A549 (cell line): Measurements from ENCODE around the gene ETNPPL. TPM values are rescaled to one million over a fixed set of nuclear protein-coding genes. Genes with fewer than 3 reads are reported as not detected.

Experiments used
- ATAC-seq, 2 experiments: fragments of 200-7000 bp in 1 of 2; fragments of >200 bp in 1 of 2; cut with Nextera tagmentation in 1 of 2; cut with Tn5 transposase in 1 of 2; 3 replicates each; pipeline versions ENCODE4 v1.8.0 to v1.9.1; 2018 to 2020; ENCODE audit warnings: mild to moderate bottlenecking in 1 of 2, moderate library complexity in 1 of 2
- CTCF ChIA-PET: fragments of 300-600 bp; sonication (Branson Sonifier 250); formaldehyde crosslinking; extraction: SDS; loops from one replicate; lab custom pipeline; 2021; ENCODE audit warnings: antibody characterized with exemption, inconsistent platforms; lab: Yijun Ruan, JAX
- POLR2A ChIA-PET: fragments of 350-600 bp; formaldehyde crosslinking; extraction: SDS; loops from one replicate; lab custom pipeline; 2021; ENCODE audit warnings: antibody characterized with exemption, inconsistent platforms; lab: Yijun Ruan, JAX
- DNase-seq, 2 experiments: peaks; one replicate each; pipeline versions ENCODE4 v3.0.0 to v3.0.0-alpha.2; 2011 to 2016; ENCODE audit warnings: low read depth in 1 of 2, low spot score in 1 of 2
- FAIRE-seq: peaks from 2 replicates; lab custom pipeline; 2011; peaks lifted over from hg19 to GRCh38; lab: Jason Lieb, UNC
- H3K27ac ChIP-seq, 2 experiments: fragments of >200 bp; sonication (Bioruptor Twin); formaldehyde crosslinking; 3 replicates each; pipeline ENCODE4 v1.5.1; 2016 to 2017
- H3K4me1 ChIP-seq: fragments of >200 bp; sonication (Bioruptor Twin); formaldehyde crosslinking; 3 replicates; pipeline ENCODE4 v1.6.1; 2016
- H3K4me2 ChIP-seq: fragments of >200 bp; sonication (Bioruptor Twin); formaldehyde crosslinking; 3 replicates; pipeline ENCODE4 v1.6.1; 2016
- H3K4me3 ChIP-seq: fragments of >200 bp; sonication (Bioruptor Twin); formaldehyde crosslinking; 3 replicates; pipeline ENCODE4 v1.5.1; 2016
- H3K9me3 ChIP-seq: fragments of >200 bp; sonication (Bioruptor Twin); formaldehyde crosslinking; 3 replicates; pipeline ENCODE4 v1.6.1; 2016
- BHLHE40 ChIP-seq: IDR thresholded peaks from 2 replicates; pipeline ENCODE4 v1.6.1; 2012; ENCODE audit warnings: low read depth, low read length, inconsistent platforms
- EHF ChIP-seq: fragments of 250-450 bp; sonication (Bioruptor Pico); IDR thresholded peaks from 2 replicates; pipeline ENCODE4 v1.5.0; 2020; ENCODE audit warnings: mild to moderate bottlenecking
- ESRRA ChIP-seq: fragments of 150-350 bp; IDR thresholded peaks from 2 replicates; pipeline ENCODE4 v1.6.1; 2014; ENCODE audit warnings: mild to moderate bottlenecking, low read length, borderline replicate concordance
- KDM1A ChIP-seq: fragments of 200-600 bp; sonication (generic); IDR thresholded peaks from 2 replicates; pipeline ENCODE4 v1.6.1; 2016; ENCODE audit warnings: low read depth, mild to moderate bottlenecking
- NPAS2 ChIP-seq: fragments of 250-450 bp; sonication (Bioruptor Pico); IDR thresholded peaks from 2 replicates; pipeline ENCODE4 v1.8.0; 2022; ENCODE audit warnings: mild to moderate bottlenecking, moderate library complexity, borderline replicate concordance
- WGBS: methylation state at CpG from one replicate; pipeline ENCODE4 v1.1.6; 2017; ENCODE audit errors: missing lambda C conversion rate; 5-methylcytosine and 5-hydroxymethylcytosine counted together
- polyA plus RNA-seq, 4 experiments: library from polyadenylated mRNA; depleted of rRNA in 3 of 4; stranded (reverse); fragments of >200 nt; fragmentation: RNase III in 1 of 4; extraction: RNeasy Plus Mini Kit Qiagen cat#74134 plus additional on column Dnase treatment in 1 of 4; gene quantifications; 2 replicates in 3 of 4; 3 replicates in 1 of 4; pipeline ENCODE4 v1.2.3, GENCODE V29; 2011 to 2017
- TF ChIP-seq, protein P1 (sequence below): fragments of 150-350 bp; IDR thresholded peaks from 2 replicates; pipeline ENCODE4 v1.6.1; 2014; ENCODE audit warnings: low read depth, mild to moderate bottlenecking, low read length
- TF ChIP-seq, protein P2 (sequence below): IDR thresholded peaks from 2 replicates; pipeline ENCODE4 v1.6.1; 2012
- TF ChIP-seq, protein P3 (sequence below): fragments of >200 bp; sonication (Bioruptor Twin); formaldehyde crosslinking; IDR thresholded peaks from 3 replicates; pipeline ENCODE4 v1.5.1; 2016

Gene ETNPPL
- polyA plus RNA-seq, 2 of the 4 experiments (the other 2 are of a cell fraction) = not detected

DNA sequence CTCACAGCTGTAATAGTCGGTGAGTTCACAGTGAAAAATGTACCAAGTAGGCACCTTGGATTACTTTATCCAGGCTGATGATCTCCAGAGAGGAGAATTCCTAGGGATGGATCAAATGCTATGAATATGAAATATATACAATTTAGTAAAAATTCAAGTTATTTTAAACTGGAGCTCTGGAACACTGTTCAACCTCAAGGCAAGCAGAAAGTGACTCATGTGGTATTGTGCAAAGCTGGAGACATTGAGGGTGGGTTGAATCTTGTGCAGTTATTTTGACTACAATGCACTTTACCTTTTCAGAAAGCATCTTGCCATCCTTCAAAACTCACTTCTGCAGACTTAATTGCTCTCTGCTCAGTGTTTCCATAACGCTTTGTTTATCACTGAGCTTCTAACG is 69.0 kb downstream of the ETNPPL start (continued):
- TF ChIP-seq BHLHE40 (no peak), NPAS2 (CRISPR knock-in tag) (no peak)

DNA sequence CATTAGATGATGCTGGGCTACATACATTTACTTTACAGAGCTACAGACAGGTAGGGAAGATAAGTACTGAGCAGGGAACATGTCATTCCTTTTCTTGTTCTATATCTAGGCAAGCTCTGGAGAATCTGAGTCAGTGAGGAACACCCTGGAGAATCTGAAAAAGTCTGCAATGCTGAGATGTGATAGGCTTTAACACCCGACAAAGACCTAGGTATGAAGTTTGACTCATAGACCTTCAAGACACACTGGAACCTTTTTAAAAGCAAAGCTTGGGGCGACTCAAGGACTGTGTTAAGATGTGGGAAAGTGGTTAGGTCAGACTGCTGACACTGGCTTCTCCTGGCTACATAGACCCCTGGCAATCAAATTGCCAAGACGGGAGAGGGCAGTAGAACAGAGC is 69.6 kb downstream of the ETNPPL start:
- H3K4me3 ChIP-seq = no peak overlapping the region
- no peaks in the 10 kb centered on the region for H3K9me3 ChIP-seq
- CTCF ChIA-PET = no interaction called here
- no peaks in the 10 kb centered on the region for H3K4me1 ChIP-seq
- DNase-seq (no peak), FAIRE-seq (no peak), ATAC-seq (no peak)
- POLR2A ChIA-PET = no interaction called here
- 23% methylated on average over 3 of the region's 3 CpGs for WGBS
- no peak overlapping the region for H3K4me2 ChIP-seq
- no peak for TF ChIP-seq ESRRA
- TF ChIP-seq, protein P1, sequence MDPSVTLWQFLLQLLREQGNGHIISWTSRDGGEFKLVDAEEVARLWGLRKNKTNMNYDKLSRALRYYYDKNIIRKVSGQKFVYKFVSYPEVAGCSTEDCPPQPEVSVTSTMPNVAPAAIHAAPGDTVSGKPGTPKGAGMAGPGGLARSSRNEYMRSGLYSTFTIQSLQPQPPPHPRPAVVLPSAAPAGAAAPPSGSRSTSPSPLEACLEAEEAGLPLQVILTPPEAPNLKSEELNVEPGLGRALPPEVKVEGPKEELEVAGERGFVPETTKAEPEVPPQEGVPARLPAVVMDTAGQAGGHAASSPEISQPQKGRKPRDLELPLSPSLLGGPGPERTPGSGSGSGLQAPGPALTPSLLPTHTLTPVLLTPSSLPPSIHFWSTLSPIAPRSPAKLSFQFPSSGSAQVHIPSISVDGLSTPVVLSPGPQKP = no peak
- TF ChIP-seq, protein P2, sequence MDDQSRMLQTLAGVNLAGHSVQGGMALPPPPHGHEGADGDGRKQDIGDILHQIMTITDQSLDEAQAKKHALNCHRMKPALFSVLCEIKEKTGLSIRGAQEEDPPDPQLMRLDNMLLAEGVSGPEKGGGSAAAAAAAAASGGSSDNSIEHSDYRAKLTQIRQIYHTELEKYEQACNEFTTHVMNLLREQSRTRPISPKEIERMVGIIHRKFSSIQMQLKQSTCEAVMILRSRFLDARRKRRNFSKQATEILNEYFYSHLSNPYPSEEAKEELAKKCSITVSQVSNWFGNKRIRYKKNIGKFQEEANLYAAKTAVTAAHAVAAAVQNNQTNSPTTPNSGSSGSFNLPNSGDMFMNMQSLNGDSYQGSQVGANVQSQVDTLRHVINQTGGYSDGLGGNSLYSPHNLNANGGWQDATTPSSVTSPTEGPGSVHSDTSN = no peak
- no peak for TF ChIP-seq EHF
- no peak for TF ChIP-seq KDM1A
- TF ChIP-seq, protein P3, sequence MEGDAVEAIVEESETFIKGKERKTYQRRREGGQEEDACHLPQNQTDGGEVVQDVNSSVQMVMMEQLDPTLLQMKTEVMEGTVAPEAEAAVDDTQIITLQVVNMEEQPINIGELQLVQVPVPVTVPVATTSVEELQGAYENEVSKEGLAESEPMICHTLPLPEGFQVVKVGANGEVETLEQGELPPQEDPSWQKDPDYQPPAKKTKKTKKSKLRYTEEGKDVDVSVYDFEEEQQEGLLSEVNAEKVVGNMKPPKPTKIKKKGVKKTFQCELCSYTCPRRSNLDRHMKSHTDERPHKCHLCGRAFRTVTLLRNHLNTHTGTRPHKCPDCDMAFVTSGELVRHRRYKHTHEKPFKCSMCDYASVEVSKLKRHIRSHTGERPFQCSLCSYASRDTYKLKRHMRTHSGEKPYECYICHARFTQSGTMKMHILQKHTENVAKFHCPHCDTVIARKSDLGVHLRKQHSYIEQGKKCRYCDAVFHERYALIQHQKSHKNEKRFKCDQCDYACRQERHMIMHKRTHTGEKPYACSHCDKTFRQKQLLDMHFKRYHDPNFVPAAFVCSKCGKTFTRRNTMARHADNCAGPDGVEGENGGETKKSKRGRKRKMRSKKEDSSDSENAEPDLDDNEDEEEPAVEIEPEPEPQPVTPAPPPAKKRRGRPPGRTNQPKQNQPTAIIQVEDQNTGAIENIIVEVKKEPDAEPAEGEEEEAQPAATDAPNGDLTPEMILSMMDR = no peak
- no peak overlapping the region for H3K27ac ChIP-seq

Other genes with a start within 250 kb of the ETNPPL start
- gene RPL34, start 142.5 kb downstream of the ETNPPL start, polyA plus RNA-seq (2011; rRNA removed) = 1,255 and 1,328 TPM in 2 replicates
- gene RPL34, start 142.5 kb downstream of the ETNPPL start, polyA plus RNA-seq (2017; fragmentation: RNase III; extraction: RNeasy Plus Mini Kit Qiagen cat#74134 plus additional on column Dnase treatment) = 918 to 949 TPM (median 926 TPM) in 3 replicates
- 133 and 166 TPM in 2 replicates for gene OSTC, start 112.5 kb downstream of the ETNPPL start, polyA plus RNA-seq (2011; rRNA removed)
- gene OSTC, start 112.5 kb downstream of the ETNPPL start, polyA plus RNA-seq (2017; fragmentation: RNase III; extraction: RNeasy Plus Mini Kit Qiagen cat#74134 plus additional on column Dnase treatment) = 107 to 128 TPM (median 127 TPM) in 3 replicates